Esophagus mucosa (tissue), 1 donor: ENCODE data around the gene SYNPR. TPM values are rescaled to one million over a fixed set of nuclear protein-coding genes. Genes with fewer than 3 reads are reported as not detected.
"Not testable (repeated sequence)": the region's sequence is repeated elsewhere in the genome, so short reads cannot be mapped to it uniquely, and the experiment has no call there.

Source experiments
- ATAC-seq: fragments of 200-7000 bp; cut with Tn5 transposase; one replicate; pipeline ENCODE4 v1.9.1; 2020
- total RNA-seq: library from RNA; stranded (reverse); gene quantifications from one replicate; pipeline ENCODE4 v1.2.4, GENCODE V29; 2023
- donor health status: DM: yes; HTN: yes; CAD: no.

Gene SYNPR
- total RNA-seq, 1 donor from 2014 or later: not detected

DNA sequence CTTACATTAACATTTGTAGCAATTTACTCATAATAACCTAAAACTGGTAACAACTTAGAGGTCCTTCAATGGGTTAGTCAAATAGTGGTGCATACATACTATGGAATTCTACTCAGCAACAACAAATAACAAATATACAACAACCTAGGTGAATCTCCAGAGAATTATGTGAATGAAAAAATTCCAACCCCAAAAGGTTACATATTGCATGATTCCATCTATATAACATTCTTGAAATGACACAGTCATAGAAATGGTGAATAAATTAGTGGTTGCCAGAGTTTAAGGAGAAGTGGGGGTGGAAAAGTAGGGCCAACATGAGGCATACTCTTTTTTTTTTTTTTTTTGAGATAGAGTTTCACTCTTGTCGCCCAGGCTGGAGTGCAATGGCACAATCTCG, 361.7 kb downstream of the SYNPR start:
- ATAC-seq: no peak

DNA sequence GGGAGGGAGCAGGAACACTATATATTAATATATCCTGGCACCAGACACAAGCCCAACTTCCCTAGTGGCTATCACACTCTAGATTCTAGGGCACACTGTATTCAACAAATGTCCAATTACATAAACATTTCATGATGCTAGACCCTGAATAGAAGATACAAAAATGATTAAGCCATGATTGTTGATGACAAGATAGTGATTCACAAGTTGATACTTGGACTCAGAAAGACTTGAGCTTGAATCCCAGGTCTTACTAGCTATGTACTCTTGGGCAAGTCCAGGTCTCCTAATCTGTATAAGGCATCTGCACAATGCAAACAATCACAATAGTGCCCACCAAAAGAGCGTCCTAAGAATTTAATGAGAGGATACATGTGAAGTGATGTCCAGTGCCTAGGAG, 364.4 kb downstream of the SYNPR start:
- no peak for ATAC-seq

DNA sequence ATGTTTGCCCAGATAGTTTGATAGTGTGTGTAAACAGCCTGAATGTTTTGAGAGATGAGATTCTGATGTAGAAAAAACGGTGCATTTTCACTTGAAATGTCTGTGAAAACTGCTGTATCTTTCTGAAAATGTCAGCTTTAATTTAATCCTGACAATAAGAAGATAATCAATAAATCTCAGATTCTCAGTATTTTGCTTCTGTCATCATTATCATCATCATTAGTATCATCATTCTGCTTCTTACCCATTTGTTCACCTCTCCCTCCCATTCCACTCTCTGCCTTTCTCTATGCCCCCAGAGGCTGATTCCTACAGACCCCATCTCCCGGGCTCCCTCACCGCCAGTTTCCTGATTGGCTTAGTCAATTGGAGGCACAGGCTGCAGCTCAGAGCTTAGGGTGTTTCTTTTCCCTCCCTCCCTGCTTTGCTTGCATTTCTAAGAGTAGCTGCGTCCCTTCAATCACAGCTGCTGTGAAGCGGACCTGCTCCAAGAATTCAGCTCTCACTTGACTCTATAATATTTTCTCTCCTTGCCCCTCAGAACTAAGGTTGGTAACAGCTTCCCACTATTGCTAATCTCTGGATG, 366.2 kb downstream of the SYNPR start:
- no peak for ATAC-seq

- not testable (repeated sequence) for ATAC-seq
Measured at GRCh38 chr3:63644928-63645781, 367.0 kb downstream of the SYNPR start.

DNA sequence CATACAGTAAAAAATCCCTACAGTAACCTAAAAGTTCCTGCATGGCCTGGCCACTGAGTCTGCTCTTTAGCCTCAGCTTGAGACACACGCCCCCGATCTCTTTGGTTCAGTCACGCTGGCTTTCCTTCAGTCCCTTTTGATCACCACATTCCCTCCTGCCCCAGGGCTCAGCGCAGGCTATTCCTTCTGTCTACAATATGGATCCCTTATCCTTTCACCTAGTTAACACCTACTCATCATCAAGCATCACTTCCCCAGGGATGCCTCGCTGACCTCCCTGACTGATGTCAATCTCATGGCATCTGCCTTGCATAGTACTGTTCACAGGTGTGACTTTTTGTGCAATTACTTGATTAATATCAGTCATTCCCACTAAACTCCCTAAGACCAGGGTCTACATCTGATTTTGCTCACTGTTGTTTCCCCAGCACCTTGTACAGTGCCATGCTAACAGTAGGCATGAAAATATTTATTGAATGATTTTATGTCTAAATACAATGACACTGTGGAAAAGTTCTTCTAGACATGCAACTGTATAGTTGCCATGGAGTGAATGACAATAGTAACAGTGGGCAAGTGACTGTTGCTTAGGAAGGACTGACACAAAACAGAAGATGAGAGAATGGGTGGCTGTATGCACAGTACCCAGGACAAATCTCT, 374.1 kb downstream of the SYNPR start, which contains the start of gene SNTN:
TSS of gene SNTN (plus strand) at position 610 of the 660 bp plus-strand sequence. CDS start at position 623, 13 bp downstream.
- ATAC-seq: no peak

GRCh38 chr3:63654211-63654610, 376.1 kb downstream of the SYNPR start:
- ATAC-seq: no peak

DNA sequence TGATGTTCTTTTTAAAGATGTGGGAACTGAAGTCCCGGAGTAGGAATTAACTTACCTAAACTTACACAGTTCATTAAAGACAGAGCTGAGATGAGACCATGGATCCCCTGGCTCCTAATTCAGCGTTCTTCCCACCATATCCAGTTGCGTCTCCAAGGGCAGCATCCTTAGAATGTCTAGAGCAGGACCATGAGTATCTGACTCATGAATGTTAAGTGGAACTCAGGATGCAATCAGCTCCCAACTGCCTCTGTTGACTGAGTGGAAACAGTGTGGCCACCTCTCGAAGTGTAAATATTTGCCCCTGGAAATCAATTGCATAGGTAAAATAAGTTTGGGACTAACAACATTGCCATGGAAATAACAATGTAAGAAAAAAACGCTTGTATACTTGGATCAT, 376.8 kb downstream of the SYNPR start:
- ATAC-seq: no peak

GRCh38 chr3:63655519-63655918, 377.4 kb downstream of the SYNPR start:
- ATAC-seq: no peak

DNA sequence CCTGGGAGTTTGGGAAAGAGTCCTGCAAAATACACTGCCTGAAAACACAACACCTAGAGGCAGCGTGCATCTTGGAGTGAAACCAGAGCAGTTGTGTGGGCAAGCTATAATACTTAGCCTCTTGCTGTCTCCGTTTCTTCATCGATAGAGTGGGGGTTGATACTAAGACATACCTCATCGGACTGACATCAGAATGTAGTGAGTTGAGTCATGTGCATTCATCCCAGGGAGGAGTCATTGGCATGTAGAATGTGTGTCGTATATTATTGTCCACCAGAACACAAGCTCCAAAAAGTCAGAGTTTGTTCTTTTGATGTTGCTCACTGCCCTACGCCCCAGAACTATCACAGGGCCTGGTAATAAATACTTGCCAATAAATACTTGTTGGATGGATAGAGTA, 378.7 kb downstream of the SYNPR start:
- no peak for ATAC-seq

- ATAC-seq: no peak
Measured at GRCh38 chr3:63661242-63661641, 383.1 kb downstream of the SYNPR start.

GRCh38 chr3:63662011-63662410, 383.9 kb downstream of the SYNPR start:
- no peak for ATAC-seq

DNA sequence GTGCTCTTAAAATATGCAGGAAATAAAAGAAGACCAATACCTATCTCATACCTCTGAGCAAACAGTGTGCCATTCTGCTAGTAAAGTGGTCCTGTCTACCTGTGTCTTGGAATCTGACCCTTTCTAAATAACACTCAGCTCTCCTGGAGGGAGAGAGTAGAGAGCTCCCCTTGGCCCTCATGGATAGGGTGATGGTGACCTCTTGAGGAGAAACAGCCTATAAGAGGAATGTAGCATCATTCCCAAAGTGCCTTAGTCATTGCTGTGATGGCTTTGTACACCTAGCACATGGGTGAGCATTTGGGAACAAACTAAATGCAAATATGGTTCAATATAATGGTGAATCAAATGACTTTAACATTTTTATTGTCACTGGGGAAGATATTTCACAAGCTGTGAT, 384.4 kb downstream of the SYNPR start:
- peak; percentile 41 for ATAC-seq
